Activated naive CD8-positive, alpha-beta T cell (primary cell): ENCODE data around the gene TMEM234.

Experiments used
- H3K27ac Mint-ChIP-seq: one replicate; pipeline ENCODE4 v1.8.0; 2021; ENCODE audit warnings: mixed read lengths
- H3K27me3 Mint-ChIP-seq: one replicate; pipeline ENCODE4 v1.8.0; 2021; ENCODE audit warnings: mixed read lengths
- H3K36me3 Mint-ChIP-seq: one replicate; pipeline ENCODE4 v1.8.0; 2021; ENCODE audit warnings: mixed read lengths
- H3K4me1 Mint-ChIP-seq: one replicate; pipeline ENCODE4 v1.8.0; 2021; ENCODE audit warnings: low read depth, mixed read lengths
- H3K4me3 Mint-ChIP-seq: one replicate; pipeline ENCODE4 v1.8.0; 2021; ENCODE audit warnings: mild to moderate bottlenecking, mixed read lengths
- H3K9me3 Mint-ChIP-seq: one replicate; pipeline ENCODE4 v1.8.0; 2021; ENCODE audit warnings: low read depth, mixed read lengths

The TMEM234 gene

GRCh38 chr1:32198237-32199042 lies 23.7 kb downstream of the TMEM234 start:
- Mint-ChIP-seq H3K27ac (peak overlapping the region; percentile 29), H3K9me3 (no peaks in the 10 kb centered on the region), H3K27me3 (no peaks in the 10 kb centered on the region), H3K36me3 (peaks cover 12% of the 10 kb centered on the region), H3K4me1 (peaks cover 68% of the 10 kb centered on the region), H3K4me3 (no peak overlapping the region)

- H3K4me1 Mint-ChIP-seq = peaks cover 65% of the 10 kb centered on the region
- peaks cover 14% of the 10 kb centered on the region for H3K36me3 Mint-ChIP-seq
- H3K9me3 Mint-ChIP-seq = no peaks in the 10 kb centered on the region
- no peak overlapping the region for H3K27ac Mint-ChIP-seq
- H3K4me3 Mint-ChIP-seq = no peak overlapping the region
- no peaks in the 10 kb centered on the region for H3K27me3 Mint-ChIP-seq
These were observed 24.3 kb downstream of the TMEM234 start for GRCh38 chr1:32197837-32198236.

GRCh38 chr1:32197074-32197473 lies 25.1 kb downstream of the TMEM234 start:
- H3K4me1 Mint-ChIP-seq = peaks cover 59% of the 10 kb centered on the region
- H3K9me3 Mint-ChIP-seq = no peaks in the 10 kb centered on the region
- no peak overlapping the region for H3K27ac Mint-ChIP-seq
- peaks cover 16% of the 10 kb centered on the region for H3K36me3 Mint-ChIP-seq
- no peak overlapping the region for H3K4me3 Mint-ChIP-seq
- no peaks in the 10 kb centered on the region for H3K27me3 Mint-ChIP-seq

- Mint-ChIP-seq H3K4me1 (peaks cover 50% of the 10 kb centered on the region), H3K4me3 (peak overlapping the region; percentile 30), H3K9me3 (no peaks in the 10 kb centered on the region), H3K27me3 (no peaks in the 10 kb centered on the region), H3K36me3 (peaks cover 16% of the 10 kb centered on the region), H3K27ac (no peak overlapping the region)
These were observed 26.0 kb downstream of the TMEM234 start for GRCh38 chr1:32195972-32196823.

- Mint-ChIP-seq H3K27me3 (no peaks in the 10 kb centered on the region), H3K27ac (no peak overlapping the region), H3K36me3 (peaks cover 16% of the 10 kb centered on the region), H3K9me3 (no peaks in the 10 kb centered on the region), H3K4me3 (no peak overlapping the region), H3K4me1 (peaks cover 50% of the 10 kb centered on the region)
These were observed 26.6 kb downstream of the TMEM234 start for GRCh38 chr1:32195531-32195930.

GRCh38 chr1:32194984-32195383 lies 27.2 kb downstream of the TMEM234 start:
- Mint-ChIP-seq H3K27me3 (no peaks in the 10 kb centered on the region), H3K4me1 (peaks cover 45% of the 10 kb centered on the region), H3K9me3 (no peaks in the 10 kb centered on the region), H3K27ac (no peak overlapping the region), H3K4me3 (no peak overlapping the region), H3K36me3 (peaks cover 16% of the 10 kb centered on the region)

GRCh38 chr1:32192220-32192948 lies 29.8 kb downstream of the TMEM234 start:
- H3K27ac Mint-ChIP-seq = no peak overlapping the region
- H3K4me3 Mint-ChIP-seq = no peak overlapping the region
- peaks cover 13% of the 10 kb centered on the region for H3K36me3 Mint-ChIP-seq
- H3K27me3 Mint-ChIP-seq = no peaks in the 10 kb centered on the region
- H3K4me1 Mint-ChIP-seq = peaks cover 36% of the 10 kb centered on the region
- no peaks in the 10 kb centered on the region for H3K9me3 Mint-ChIP-seq

- Mint-ChIP-seq H3K27me3 (no peaks in the 10 kb centered on the region), H3K36me3 (peaks cover 20% of the 10 kb centered on the region), H3K27ac (no peak overlapping the region), H3K4me3 (no peak overlapping the region), H3K9me3 (no peaks in the 10 kb centered on the region), H3K4me1 (peaks cover 24% of the 10 kb centered on the region)
These were observed 34.3 kb downstream of the TMEM234 start for GRCh38 chr1:32187850-32188249.

GRCh38 chr1:32186491-32186890 lies 35.7 kb downstream of the TMEM234 start:
- Mint-ChIP-seq H3K27me3 (no peaks in the 10 kb centered on the region), H3K4me3 (peak overlapping the region; percentile 66), H3K36me3 (peaks cover 19% of the 10 kb centered on the region), H3K4me1 (peaks cover 35% of the 10 kb centered on the region), H3K27ac (peak overlapping the region; percentile 87), H3K9me3 (no peaks in the 10 kb centered on the region)

- Mint-ChIP-seq H3K9me3 (no peaks in the 10 kb centered on the region), H3K27ac (peak overlapping the region; percentile 87), H3K4me3 (peak overlapping the region; percentile 66), H3K4me1 (peaks cover 39% of the 10 kb centered on the region), H3K36me3 (peaks cover 22% of the 10 kb centered on the region), H3K27me3 (no peaks in the 10 kb centered on the region)
These were observed 36.1 kb downstream of the TMEM234 start for GRCh38 chr1:32186077-32186476.

- Mint-ChIP-seq H3K27me3 (no peaks in the 10 kb centered on the region), H3K4me1 (peaks cover 48% of the 10 kb centered on the region), H3K27ac (peak overlapping the region; percentile 5), H3K36me3 (peaks cover 24% of the 10 kb centered on the region), H3K9me3 (no peaks in the 10 kb centered on the region), H3K4me3 (peak overlapping the region; percentile 50)
These were observed 37.5 kb downstream of the TMEM234 start for GRCh38 chr1:32184650-32185049.

- Mint-ChIP-seq H3K4me1 (peaks cover 58% of the 10 kb centered on the region), H3K27me3 (no peaks in the 10 kb centered on the region), H3K36me3 (peaks cover 22% of the 10 kb centered on the region), H3K4me3 (peak overlapping the region; percentile 94), H3K9me3 (no peaks in the 10 kb centered on the region), H3K27ac (no peak overlapping the region)
These were observed 40.1 kb downstream of the TMEM234 start for GRCh38 chr1:32182060-32182459.

GRCh38 chr1:32181563-32181962 lies 40.6 kb downstream of the TMEM234 start:
- Mint-ChIP-seq H3K4me1 (peaks cover 57% of the 10 kb centered on the region), H3K9me3 (no peaks in the 10 kb centered on the region), H3K27me3 (no peaks in the 10 kb centered on the region), H3K36me3 (peaks cover 22% of the 10 kb centered on the region), H3K4me3 (peak overlapping the region; percentile 94), H3K27ac (peak overlapping the region; percentile 96)

- H3K27ac Mint-ChIP-seq = peak overlapping the region; percentile 96
- no peaks in the 10 kb centered on the region for H3K27me3 Mint-ChIP-seq
- peaks cover 17% of the 10 kb centered on the region for H3K36me3 Mint-ChIP-seq
- peaks cover 52% of the 10 kb centered on the region for H3K4me1 Mint-ChIP-seq
- no peaks in the 10 kb centered on the region for H3K9me3 Mint-ChIP-seq
- peak overlapping the region; percentile 94 for H3K4me3 Mint-ChIP-seq
These were observed 41.1 kb downstream of the TMEM234 start for GRCh38 chr1:32181065-32181464.
